HEK293 (cell line): ENCODE measurements around the gene PRKCA.

Experiments used
- YY1 ChIP-seq: fragments of 450-650 bp; formaldehyde crosslinking; IDR thresholded peaks from 2 replicates; pipeline ENCODE4 v1.5.1; 2018; ENCODE audit warnings: missing biosample characterization, missing genetic modification characterization
- TF ChIP-seq, protein P1 (sequence below): fragments of 450-650 bp; formaldehyde crosslinking; IDR thresholded peaks from 2 replicates; pipeline ENCODE4 v1.5.1; 2016; ENCODE audit warnings: missing biosample characterization, missing genetic modification characterization

DNA sequence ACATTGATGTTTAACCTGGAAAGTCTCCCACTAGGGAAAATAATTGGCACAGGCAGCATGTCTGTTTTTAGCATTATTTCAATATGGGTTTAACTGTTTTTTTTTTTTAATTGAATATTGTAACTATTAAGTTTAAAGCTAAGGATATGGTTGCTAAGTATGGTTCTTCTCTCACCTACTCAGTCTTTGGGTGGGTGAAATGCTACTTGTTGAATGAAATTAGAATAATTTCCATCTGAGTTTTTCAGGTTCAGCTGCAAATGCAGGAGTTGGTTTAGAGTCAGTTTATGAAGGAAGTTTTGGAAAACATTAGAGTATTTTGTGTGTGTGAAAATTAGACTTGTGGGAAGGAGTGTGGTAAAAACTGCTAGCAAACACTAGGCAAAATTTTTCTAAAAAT is 93.5 kb downstream of the PRKCA start:
- TF ChIP-seq, protein P1, sequence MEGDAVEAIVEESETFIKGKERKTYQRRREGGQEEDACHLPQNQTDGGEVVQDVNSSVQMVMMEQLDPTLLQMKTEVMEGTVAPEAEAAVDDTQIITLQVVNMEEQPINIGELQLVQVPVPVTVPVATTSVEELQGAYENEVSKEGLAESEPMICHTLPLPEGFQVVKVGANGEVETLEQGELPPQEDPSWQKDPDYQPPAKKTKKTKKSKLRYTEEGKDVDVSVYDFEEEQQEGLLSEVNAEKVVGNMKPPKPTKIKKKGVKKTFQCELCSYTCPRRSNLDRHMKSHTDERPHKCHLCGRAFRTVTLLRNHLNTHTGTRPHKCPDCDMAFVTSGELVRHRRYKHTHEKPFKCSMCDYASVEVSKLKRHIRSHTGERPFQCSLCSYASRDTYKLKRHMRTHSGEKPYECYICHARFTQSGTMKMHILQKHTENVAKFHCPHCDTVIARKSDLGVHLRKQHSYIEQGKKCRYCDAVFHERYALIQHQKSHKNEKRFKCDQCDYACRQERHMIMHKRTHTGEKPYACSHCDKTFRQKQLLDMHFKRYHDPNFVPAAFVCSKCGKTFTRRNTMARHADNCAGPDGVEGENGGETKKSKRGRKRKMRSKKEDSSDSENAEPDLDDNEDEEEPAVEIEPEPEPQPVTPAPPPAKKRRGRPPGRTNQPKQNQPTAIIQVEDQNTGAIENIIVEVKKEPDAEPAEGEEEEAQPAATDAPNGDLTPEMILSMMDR (tag by site-specific recombination) = no peak
- TF ChIP-seq YY1 (tag by site-specific recombination) = no peak
